SK-N-SH (cell line): ENCODE data around the gene PLEKHM2. TPM values are rescaled to one million over a fixed set of nuclear protein-coding genes. Genes with fewer than 3 reads are reported as not detected.

Experiments used
- CTCF ChIA-PET: fragments of 300-600, 350-600 bp; formaldehyde crosslinking; extraction: SDS; loops from one replicate; lab custom pipeline; 2021; lab: Yijun Ruan, JAX
- POLR2A ChIA-PET: fragments of 350-600 bp; sonication (Branson Sonifier 250); formaldehyde crosslinking; extraction: SDS; loops from one replicate; lab custom pipeline; 2020; ENCODE audit warnings: antibody characterized with exemption, inconsistent platforms; lab: Yijun Ruan, JAX
- DNase-seq: peaks from one replicate; pipeline ENCODE4 v3.0.0; 2012
- H2AFZ ChIP-seq: fragments of 200-600 bp; sonication (generic); 2 replicates; pipeline ENCODE4 v1.8.1; 2016; ENCODE audit warnings: antibody characterized with exemption, mild to moderate bottlenecking, low read depth
- H3F3A ChIP-seq: fragments of 200-600 bp; sonication (generic); replicated peaks from 2 replicates; pipeline ENCODE3; 2016; ENCODE audit warnings: antibody characterized with exemption, mild to moderate bottlenecking; ENCODE audit not compliant: insufficient read depth
- H3K27ac ChIP-seq, 2 experiments: fragments of 200-500 bp in 1 of 2; fragments of 200-600 bp in 1 of 2; sonication (Bioruptor generic) in 1 of 2; sonication (generic), shearing (Covaris generic) in 1 of 2; 2 replicates each; pipeline versions ENCODE4 v1.5.1 to v1.6.1; 2014 to 2016; ENCODE audit warnings: low read depth in 2 of 2, inconsistent platforms in 1 of 2, low read length in 1 of 2, mild to moderate bottlenecking in 1 of 2, mixed read lengths in 1 of 2
- H3K27me3 ChIP-seq: fragments of 200-600 bp; sonication (generic), shearing (Covaris generic); 2 replicates; pipeline ENCODE4 v1.6.1; 2016; ENCODE audit warnings: mixed run types; ENCODE audit not compliant: insufficient read depth
- H3K36me3 ChIP-seq, 2 experiments: fragments of 200-500 bp in 1 of 2; fragments of 200-600 bp in 1 of 2; sonication (Bioruptor generic) in 1 of 2; sonication (generic) in 1 of 2; replicated peaks in 1 of 2; 2 replicates each; pipeline versions ENCODE3 to v1.5.1; 2014 to 2016; ENCODE audit warnings: low read length in 1 of 2, mild to moderate bottlenecking in 1 of 2; ENCODE audit not compliant: insufficient read depth in 2 of 2, control insufficient read depth in 1 of 2
- H3K4me1 ChIP-seq, 2 experiments: fragments of 200-500 bp in 1 of 2; fragments of 200-600 bp in 1 of 2; sonication (Bioruptor generic) in 1 of 2; sonication (generic), shearing (Covaris generic) in 1 of 2; 2 replicates each; pipeline versions ENCODE4 v1.5.1 to v1.6.1; 2014 to 2016; ENCODE audit warnings: low read depth in 1 of 2, low read length in 1 of 2, mixed run types in 1 of 2; ENCODE audit not compliant: insufficient read depth in 2 of 2, control insufficient read depth in 1 of 2
- H3K4me2 ChIP-seq: fragments of 200-600 bp; sonication (generic), shearing (Covaris generic); 2 replicates; pipeline ENCODE4 v1.6.1; 2017; ENCODE audit warnings: mixed run types
- H3K4me3 ChIP-seq, 2 experiments: fragments of 200-500 bp in 1 of 2; fragments of 200-600 bp in 1 of 2; sonication (Bioruptor generic) in 1 of 2; sonication (generic), shearing (Covaris generic) in 1 of 2; 2 replicates each; pipeline versions ENCODE4 v1.5.1 to v1.8.1; 2014 to 2016; ENCODE audit warnings: low read depth in 2 of 2, inconsistent platforms in 1 of 2, low read length in 1 of 2, mild to moderate bottlenecking in 1 of 2, mixed read lengths in 1 of 2, moderate library complexity in 1 of 2
- H3K79me2 ChIP-seq: fragments of 200-600 bp; sonication (generic); 2 replicates; pipeline ENCODE4 v1.8.1; 2017; ENCODE audit warnings: mild to moderate bottlenecking; ENCODE audit not compliant: insufficient read depth
- H3K9ac ChIP-seq: fragments of 200-600 bp; sonication (generic); 2 replicates; pipeline ENCODE4 v1.6.1; 2017; ENCODE audit warnings: mixed run types
- H3K9me2 ChIP-seq: fragments of 200-600 bp; sonication (generic); 2 replicates; pipeline ENCODE4 v1.6.1; 2017; ENCODE audit warnings: mixed run types
- H3K9me3 ChIP-seq: fragments of 200-600 bp; sonication (generic); 2 replicates; pipeline ENCODE4 v1.6.1; 2017; ENCODE audit warnings: mixed run types, mild to moderate bottlenecking, moderate library complexity
- H4K20me1 ChIP-seq: fragments of 200-600 bp; sonication (generic); 2 replicates; pipeline ENCODE4 v1.6.1; 2017; ENCODE audit warnings: mild to moderate bottlenecking, mixed run types; ENCODE audit not compliant: insufficient read depth
- FOSL2 ChIP-seq: IDR thresholded peaks from 2 replicates; pipeline ENCODE4 v1.4.0; 2012; ENCODE audit warnings: low read depth, mild to moderate bottlenecking, moderate library complexity, borderline replicate concordance
- FOXJ3 ChIP-seq: sonication (generic); formaldehyde crosslinking; IDR thresholded peaks from 2 replicates; pipeline ENCODE4 v1.5.1; 2020; ENCODE audit warnings: mild to moderate bottlenecking, missing genetic modification reagents
- MEF2A ChIP-seq: IDR thresholded peaks from 2 replicates; pipeline ENCODE4 v1.4.0; 2012; ENCODE audit warnings: low read depth, borderline replicate concordance
- MXI1 ChIP-seq: IDR thresholded peaks from 2 replicates; pipeline ENCODE4 v1.6.1; 2012; ENCODE audit warnings: mild to moderate bottlenecking, low read depth, low read length, improper control_type of control experiment
- NFIC ChIP-seq: IDR thresholded peaks from 2 replicates; pipeline ENCODE4 v1.4.0; 2012; ENCODE audit warnings: borderline replicate concordance
- POLR2AphosphoS5 ChIP-seq: IDR thresholded peaks from 2 replicates; pipeline ENCODE4 v1.6.1; 2012; ENCODE audit warnings: low read depth, low read length
- RAD21 ChIP-seq: IDR thresholded peaks from 2 replicates; pipeline ENCODE4 v1.6.1; 2012; ENCODE audit warnings: mild to moderate bottlenecking, low read length
- RCOR1 ChIP-seq: fragments of 150-350 bp; IDR thresholded peaks from 2 replicates; pipeline ENCODE4 v1.6.1; 2017; ENCODE audit warnings: antibody characterized with exemption, low read length
- REST ChIP-seq: IDR thresholded peaks from 2 replicates; pipeline ENCODE4 v1.6.1; 2012; ENCODE audit warnings: mild to moderate bottlenecking, low read depth, low read length, moderate library complexity
- RXRA ChIP-seq: IDR thresholded peaks from 2 replicates; pipeline ENCODE4 v1.4.0; 2012; ENCODE audit warnings: low read depth, mild to moderate bottlenecking, borderline replicate concordance
- SIN3A ChIP-seq: IDR thresholded peaks from 2 replicates; pipeline ENCODE4 v1.6.1; 2012; ENCODE audit warnings: low read depth, mild to moderate bottlenecking, low read length, moderate library complexity, borderline replicate concordance
- TAF1 ChIP-seq: IDR thresholded peaks from 2 replicates; pipeline ENCODE4 v1.6.1; 2012; ENCODE audit warnings: low read depth, mild to moderate bottlenecking, low read length, moderate library complexity, borderline replicate concordance
- TCF12 ChIP-seq: IDR thresholded peaks from 2 replicates; pipeline ENCODE4 v1.4.0; 2012
- USF2 ChIP-seq: fragments of 150-350 bp; IDR thresholded peaks from 2 replicates; pipeline ENCODE4 v1.6.1; 2017; ENCODE audit warnings: antibody characterized with exemption, low read length, low read depth, borderline replicate concordance
- ZBTB33 ChIP-seq: IDR thresholded peaks from 2 replicates; pipeline ENCODE4 v1.4.0; 2012; ENCODE audit warnings: low read depth, borderline replicate concordance
- WGBS: methylation state at CpG from one replicate; pipeline ENCODE4 v1.1.6; 2017; ENCODE audit warnings: low lambda C conversion rate; 5-methylcytosine and 5-hydroxymethylcytosine counted together
- polyA plus RNA-seq, 3 experiments: library from polyadenylated mRNA; depleted of rRNA; stranded (reverse); fragments of >200 nt; gene quantifications; 2 replicates each; pipeline ENCODE4 v1.2.3, GENCODE V29; 2012

The PLEKHM2 gene
- polyA plus RNA-seq, 1 of the 3 experiments (the other 2 are of a cell fraction), result 38.9 TPM

GRCh38 chr1:15755021-15755645, 71.0 kb downstream of the PLEKHM2 start (continued):
- TF ChIP-seq REST, result no peak
- TF ChIP-seq TAF1, result no peak
- no peak for TF ChIP-seq RXRA
- no peak for TF ChIP-seq SIN3A
- no peak for TF ChIP-seq USF2

- DNase-seq, result no peak
- H3K27me3 ChIP-seq, result no peaks in the 10 kb centered on the region
- H3K36me3 ChIP-seq, result no peaks in the 10 kb centered on the region
- no peaks in the 10 kb centered on the region for H3K9me3 ChIP-seq
- POLR2A ChIA-PET, result no interaction called here
- H3K27ac ChIP-seq, result no peak overlapping the region
- CTCF ChIA-PET, result interaction anchor here (0.7 to 2.6 kb wide), 4 partner anchors 14 to 36 kb away, joined by 3 to 12 read pairs (median 4); no protein-coding TSS in a partner anchor
- H4K20me1 ChIP-seq, result no peaks in the 10 kb centered on the region
- peaks cover 25% of the 10 kb centered on the region for H3F3A ChIP-seq
- no peak overlapping the region for H3K9ac ChIP-seq
- no peak overlapping the region for H3K4me3 ChIP-seq
- H2AFZ ChIP-seq, result no peak overlapping the region
- peaks cover 18 to 31% of the 10 kb centered on the region in 2 experiments for H3K4me1 ChIP-seq
- H3K9me2 ChIP-seq, result no peaks in the 10 kb centered on the region
- TF ChIP-seq RCOR1, result no peak
- TF ChIP-seq ZBTB33, result no peak
- TF ChIP-seq TCF12, result no peak
- no peak for TF ChIP-seq MEF2A
- no peak for TF ChIP-seq MXI1
- TF ChIP-seq NFIC, result no peak
- no peak for TF ChIP-seq FOXJ3 (CRISPR knock-in tag)
- no peak for TF ChIP-seq RXRA
- TF ChIP-seq RAD21, result no peak
- no peak for TF ChIP-seq FOSL2
- no peak for TF ChIP-seq POLR2AphosphoS5
- peaks cover 19% of the 10 kb centered on the region for H3K79me2 ChIP-seq
- H3K4me2 ChIP-seq, result no peak overlapping the region
- 83% methylated on average over 3 of the region's 4 CpGs for WGBS
Measured at GRCh38 chr1:15755646-15756040, 71.5 kb downstream of the PLEKHM2 start.
